Kidney (tissue), 14 donors: ENCODE measurements around the gene C4orf50. TPM values are rescaled to one million over a fixed set of nuclear protein-coding genes. Genes with fewer than 3 reads are reported as not detected.

Experiments used
- DNase-seq, 5 donors: peaks; one replicate each; pipeline ENCODE4 v3.0.0-alpha.2; 2013 to 2020
- FAIRE-seq: peaks from 2 replicates; lab custom pipeline; 2012; peaks lifted over from hg19 to GRCh38; lab: Jason Lieb, UNC
- H3K27ac ChIP-seq, 2 donors: one replicate each; pipeline ENCODE4 v1.7.0; 2013; ENCODE audit warnings: low read depth in 2 of 2, low read length in 2 of 2, inconsistent platforms in 1 of 2
- H3K27me3 ChIP-seq: one replicate; pipeline ENCODE4 v1.7.1; 2013; ENCODE audit warnings: low read length, inconsistent platforms; ENCODE audit not compliant: control insufficient read depth, insufficient read depth
- H3K36me3 ChIP-seq, 3 donors: one replicate each; pipeline versions ENCODE4 v1.7.0 to v1.7.1; 2013; ENCODE audit warnings: low read length in 3 of 3, control low read depth in 1 of 3, inconsistent platforms in 1 of 3; ENCODE audit not compliant: insufficient read depth in 3 of 3, control insufficient read depth in 2 of 3
- H3K4me1 ChIP-seq, 3 donors: one replicate each; pipeline versions ENCODE4 v1.7.0 to v1.7.1; 2013; ENCODE audit warnings: low read length in 3 of 3, inconsistent platforms in 1 of 3, low read depth in 1 of 3; ENCODE audit not compliant: control insufficient read depth in 2 of 3, insufficient read depth in 2 of 3
- H3K4me3 ChIP-seq, 3 donors: one replicate each; pipeline versions ENCODE4 v1.7.0 to v1.8.1; 2013; ENCODE audit warnings: low read length in 3 of 3, control low read depth in 1 of 3, inconsistent platforms in 1 of 3
- H3K9ac ChIP-seq, 3 donors: one replicate each; pipeline versions ENCODE4 v1.7.0 to v1.7.1; 2013; ENCODE audit warnings: low read length in 3 of 3, control low read depth in 1 of 3, inconsistent platforms in 1 of 3
- H3K9me3 ChIP-seq, 3 donors: one replicate each; pipeline versions ENCODE4 v1.7.0 to v1.7.1; 2013; ENCODE audit warnings: low read length in 3 of 3, control low read depth in 1 of 3, inconsistent platforms in 1 of 3; ENCODE audit not compliant: control insufficient read depth in 2 of 3, insufficient read depth in 1 of 3
- intact Hi-C: fragments of 100-400 bp; cut with DNase I; formaldehyde crosslinking; loops from one replicate; pipeline ENCODE4 v1.11.1; 2022
- polyA plus RNA-seq: library from polyadenylated mRNA; stranded (reverse); fragments of 350-450 nt; fragmentation: Illumina TruSeq; extraction: RNeasy Lipid Tissue Mini Kit (QIAGEN cat#74804); gene quantifications from one replicate; pipeline ENCODE4 v1.2.3, GENCODE V29; 2014; ENCODE audit warnings: low read depth, low replicate concordance; ENCODE audit not compliant: insufficient read depth
- total RNA-seq: library from RNA; stranded (reverse); fragmentation: NEBNext Ultra II Directional; extraction: Animal tissue kit (Norgen Biotek cat#: 25700); gene quantifications from one replicate; pipeline ENCODE4 v1.2.1, GENCODE V29; 2021
- TF ChIP-seq, protein P1 (sequence below): IDR thresholded peaks from 3 replicates; pipeline ENCODE4 v1.5.1; 2012; ENCODE audit warnings: mild to moderate bottlenecking, moderate library complexity, borderline replicate concordance; ENCODE audit not compliant: insufficient read depth; ENCODE audit errors: extremely low read depth
- donor health status: control.
- donor health status: control.
- donor health status: control.
- donor health status: control.
- donor health status: control.
- donor health status: DM: yes; HTN: yes; CAD: no.
- donor health status: Normal renal cell carcinoma (clear cell type).

C4orf50 gene
- total and polyA plus RNA-seq, 2 donors from 2014 or later, result 0.16 TPM; not detected in 1

GRCh38 chr4:5874811-5875449 is 143.3 kb downstream of the C4orf50 start:
- FAIRE-seq (no peak), DNase-seq (no peak)
- Histone ChIP-seq H3K4me1 (no peaks in the 10 kb centered on the region), H3K27me3 (no peaks in the 10 kb centered on the region), H3K9ac (no peak overlapping the region), H3K36me3 (no peaks in the 10 kb centered on the region), H3K27ac (no peak overlapping the region), H3K9me3 (no peaks in the 10 kb centered on the region), H3K4me3 (no peak overlapping the region)
- TF ChIP-seq, protein P1, sequence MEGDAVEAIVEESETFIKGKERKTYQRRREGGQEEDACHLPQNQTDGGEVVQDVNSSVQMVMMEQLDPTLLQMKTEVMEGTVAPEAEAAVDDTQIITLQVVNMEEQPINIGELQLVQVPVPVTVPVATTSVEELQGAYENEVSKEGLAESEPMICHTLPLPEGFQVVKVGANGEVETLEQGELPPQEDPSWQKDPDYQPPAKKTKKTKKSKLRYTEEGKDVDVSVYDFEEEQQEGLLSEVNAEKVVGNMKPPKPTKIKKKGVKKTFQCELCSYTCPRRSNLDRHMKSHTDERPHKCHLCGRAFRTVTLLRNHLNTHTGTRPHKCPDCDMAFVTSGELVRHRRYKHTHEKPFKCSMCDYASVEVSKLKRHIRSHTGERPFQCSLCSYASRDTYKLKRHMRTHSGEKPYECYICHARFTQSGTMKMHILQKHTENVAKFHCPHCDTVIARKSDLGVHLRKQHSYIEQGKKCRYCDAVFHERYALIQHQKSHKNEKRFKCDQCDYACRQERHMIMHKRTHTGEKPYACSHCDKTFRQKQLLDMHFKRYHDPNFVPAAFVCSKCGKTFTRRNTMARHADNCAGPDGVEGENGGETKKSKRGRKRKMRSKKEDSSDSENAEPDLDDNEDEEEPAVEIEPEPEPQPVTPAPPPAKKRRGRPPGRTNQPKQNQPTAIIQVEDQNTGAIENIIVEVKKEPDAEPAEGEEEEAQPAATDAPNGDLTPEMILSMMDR, result no peak
- intact Hi-C loops, result no loop called here

GRCh38 chr4:5870701-5871100 is 147.5 kb downstream of the C4orf50 start:
- intact Hi-C loops, result no loop called here
- Histone ChIP-seq H3K27ac (no peak overlapping the region), H3K9ac (no peak overlapping the region), H3K9me3 (no peaks in the 10 kb centered on the region), H3K4me3 (no peak overlapping the region), H3K36me3 (no peaks in the 10 kb centered on the region), H3K27me3 (no peaks in the 10 kb centered on the region), H3K4me1 (no peaks in the 10 kb centered on the region)
- DNase-seq (no peak), FAIRE-seq (no peak)
- TF ChIP-seq, protein P1, result no peak

- H3K4me3 ChIP-seq, result no peak overlapping the region
- no peaks in the 10 kb centered on the region for H3K36me3 ChIP-seq
- intact Hi-C loops, result no loop called here
- H3K27ac ChIP-seq, result no peak overlapping the region
- FAIRE-seq (no peak), DNase-seq (no peak)
- no peaks in the 10 kb centered on the region for H3K4me1 ChIP-seq
- no peak overlapping the region for H3K9ac ChIP-seq
- H3K27me3 ChIP-seq, result no peaks in the 10 kb centered on the region
- no peaks in the 10 kb centered on the region for H3K9me3 ChIP-seq
- TF ChIP-seq, protein P1, result no peak
Measured at GRCh38 chr4:5869966-5870619, 148.1 kb downstream of the C4orf50 start.
